Liver (tissue), 9 donors: ENCODE measurements around the gene ATF1. TPM values are rescaled to one million over a fixed set of nuclear protein-coding genes. Genes with fewer than 3 reads are reported as not detected.

ENCODE experiments used
- DNase-seq: peaks from one replicate; pipeline ENCODE4 v3.0.0-alpha.2; 2017; ENCODE audit warnings: low spot score
- H3K27ac ChIP-seq, 2 donors: one replicate each; pipeline ENCODE4 v1.7.0; 2013; ENCODE audit warnings: inconsistent platforms in 2 of 2, low read length in 2 of 2, control low read depth in 1 of 2, low read depth in 1 of 2, mild to moderate bottlenecking in 1 of 2
- H3K27me3 ChIP-seq, 4 donors: one replicate each; pipeline versions ENCODE4 v1.6.1 to v1.7.0; 2013; ENCODE audit warnings: low read length in 3 of 4, inconsistent platforms in 1 of 4, mild to moderate bottlenecking in 1 of 4, moderate library complexity in 1 of 4; ENCODE audit not compliant: control insufficient read depth in 4 of 4, insufficient read depth in 4 of 4
- H3K36me3 ChIP-seq, 4 donors: one replicate each; pipeline versions ENCODE4 v1.6.1 to v1.7.0; 2013; ENCODE audit warnings: low read length in 3 of 4, mild to moderate bottlenecking in 3 of 4, low read depth in 1 of 4, moderate library complexity in 1 of 4; ENCODE audit not compliant: control insufficient read depth in 4 of 4, insufficient read depth in 3 of 4
- H3K4me1 ChIP-seq, 4 donors: one replicate each; pipeline versions ENCODE4 v1.6.1 to v1.7.0; 2013; ENCODE audit warnings: low read length in 3 of 4, mild to moderate bottlenecking in 3 of 4, moderate library complexity in 1 of 4; ENCODE audit not compliant: control insufficient read depth in 4 of 4, insufficient read depth in 4 of 4
- H3K4me3 ChIP-seq, 3 donors: one replicate each; pipeline versions ENCODE4 v1.6.1 to v1.7.0; 2013; ENCODE audit warnings: low read length in 3 of 3, control low read depth in 1 of 3, low read depth in 1 of 3, mild to moderate bottlenecking in 1 of 3
- H3K9ac ChIP-seq, 2 donors: one replicate each; pipeline ENCODE4 v1.7.0; 2013; ENCODE audit warnings: low read length in 2 of 2, mild to moderate bottlenecking in 2 of 2, moderate library complexity in 2 of 2, control low read depth in 1 of 2, low read depth in 1 of 2
- H3K9me3 ChIP-seq, 4 donors: one replicate each; pipeline versions ENCODE4 v1.6.1 to v1.7.0; 2013; ENCODE audit warnings: low read length in 3 of 4; ENCODE audit not compliant: control insufficient read depth in 4 of 4
- ATF3 ChIP-seq: IDR thresholded peaks from 2 replicates; pipeline ENCODE4 v1.6.1; 2016; ENCODE audit warnings: antibody characterized with exemption
- CTCF ChIP-seq: fragments of 150-350 bp; IDR thresholded peaks from 2 replicates; pipeline ENCODE4 v1.5.1; 2017; ENCODE audit warnings: improper control_type of control experiment, low read depth, low read length; ENCODE audit not compliant: missing input control
- EGR1 ChIP-seq, 2 donors: IDR thresholded peaks; 2 replicates each; pipeline ENCODE4 v1.6.1; 2016 to 2018; ENCODE audit warnings: antibody characterized with exemption in 2 of 2, low read depth in 2 of 2
- FOXA1 ChIP-seq: IDR thresholded peaks from 2 replicates; pipeline ENCODE4 v1.6.1; 2016; ENCODE audit warnings: antibody characterized with exemption
- FOXA2 ChIP-seq: IDR thresholded peaks from 2 replicates; pipeline ENCODE4 v1.6.1; 2016; ENCODE audit warnings: antibody characterized with exemption
- GABPA ChIP-seq, 2 donors: IDR thresholded peaks in 1 of 2; conservative IDR thresholded peaks in 1 of 2; 2 replicates each; pipeline ENCODE4 v1.6.1; 2016; ENCODE audit warnings: antibody characterized with exemption in 2 of 2, mild to moderate bottlenecking in 1 of 2, moderate library complexity in 1 of 2
- HNF4A ChIP-seq, 2 donors: conservative IDR thresholded peaks; 2 replicates each; pipeline ENCODE4 v1.6.1; 2016; ENCODE audit warnings: antibody characterized with exemption in 2 of 2, mild to moderate bottlenecking in 2 of 2
- HNF4G ChIP-seq: IDR thresholded peaks from 2 replicates; pipeline ENCODE4 v1.6.1; 2016; ENCODE audit warnings: antibody characterized with exemption
- JUND ChIP-seq, 2 donors: IDR thresholded peaks; 2 replicates each; pipeline ENCODE4 v1.6.1; 2016; ENCODE audit warnings: antibody characterized with exemption in 2 of 2
- MAX ChIP-seq: IDR thresholded peaks from 2 replicates; pipeline ENCODE4 v1.6.1; 2016; ENCODE audit warnings: antibody characterized with exemption
- NR2F2 ChIP-seq: IDR thresholded peaks from 2 replicates; pipeline ENCODE4 v1.6.1; 2016; ENCODE audit warnings: antibody characterized with exemption
- RAD21 ChIP-seq, 2 donors: IDR thresholded peaks; 2 replicates each; pipeline ENCODE4 v1.6.1; 2016; ENCODE audit warnings: antibody characterized with exemption in 2 of 2, mild to moderate bottlenecking in 2 of 2
- REST ChIP-seq: IDR thresholded peaks from 2 replicates; pipeline ENCODE4 v1.6.1; 2016; ENCODE audit warnings: antibody characterized with exemption, mild to moderate bottlenecking
- RXRA ChIP-seq, 2 donors: IDR thresholded peaks; 2 replicates each; pipeline ENCODE4 v1.6.1; 2017 to 2018; ENCODE audit warnings: antibody characterized with exemption in 2 of 2, mild to moderate bottlenecking in 1 of 2
- SP1 ChIP-seq: IDR thresholded peaks from 2 replicates; pipeline ENCODE4 v1.6.1; 2018; ENCODE audit warnings: antibody characterized with exemption, mild to moderate bottlenecking
- TAF1 ChIP-seq: conservative IDR thresholded peaks from 2 replicates; pipeline ENCODE4 v1.6.1; 2016; ENCODE audit warnings: antibody characterized with exemption, mild to moderate bottlenecking
- YY1 ChIP-seq: IDR thresholded peaks from 2 replicates; pipeline ENCODE4 v1.6.1; 2016; ENCODE audit warnings: antibody characterized with exemption, mild to moderate bottlenecking
- ZBTB33 ChIP-seq: IDR thresholded peaks from 2 replicates; pipeline ENCODE4 v1.6.1; 2016; ENCODE audit warnings: antibody characterized with exemption
- WGBS: extraction: QIAGEN DNeasy Blood & Tissue Kit; methylation state at CpG from one replicate; pipeline ENCODE4 v1.1.7; 2013; 5-methylcytosine and 5-hydroxymethylcytosine counted together
- polyA plus RNA-seq, 2 donors: library from polyadenylated mRNA; stranded (reverse) in 1 of 2; unstranded in 1 of 2; fragments of 200-250 nt in 1 of 2; fragments of >200 nt in 1 of 2; fragmentation: Nextera tagmentation in 1 of 2; extraction: Ambion mirVana in 1 of 2; gene quantifications; one replicate each; pipeline versions ENCODE4 v1.2.1 to v1.2.3, GENCODE V29; 2013 to 2015
- total RNA-seq, 2 donors: library from RNA; depleted of rRNA; stranded (reverse); fragments of >200 nt; gene quantifications; one replicate each; pipeline ENCODE4 v1.2.3, GENCODE V29; 2014
- donor health status: healthy.
- donor health status: healthy.
- donor health status: healthy.
- donor health status: healthy.
- donor health status: healthy.

ATF1 gene
- total and polyA plus RNA-seq, 4 donors = 6.3 to 17.0 (median 8.3) TPM

- H3K36me3 ChIP-seq = peaks cover 13 to 51% (median 43%) of the 10 kb centered on the region in 4 donors
- no peak overlapping the region for H3K27ac ChIP-seq
- TF ChIP-seq ZBTB33 (no peak), MAX (no peak)
- peaks cover 0 to 12% (median 4%) of the 10 kb centered on the region in 4 donors for H3K4me1 ChIP-seq
- DNase-seq = no peak
- no peaks in the 10 kb centered on the region for H3K9me3 ChIP-seq
- H3K27me3 ChIP-seq = no peaks in the 10 kb centered on the region
- no peak overlapping the region for H3K9ac ChIP-seq
- H3K4me3 ChIP-seq = no peak overlapping the region
- WGBS = over 99% methylated on average over 2 of the region's 2 CpGs
Observed at GRCh38 chr12:50718760-50719159, 45.1 kb upstream of the ATF1 start.

- Histone ChIP-seq H3K27ac (no peak overlapping the region), H3K4me1 (peaks cover 0 to 17% (median 3%) of the 10 kb centered on the region in 4 donors), H3K4me3 (no peak overlapping the region), H3K27me3 (no peaks in the 10 kb centered on the region), H3K36me3 (peaks cover 12 to 57% (median 41%) of the 10 kb centered on the region in 4 donors), H3K9ac (no peak overlapping the region), H3K9me3 (no peaks in the 10 kb centered on the region)
- no peak for TF ChIP-seq REST
- no peak for TF ChIP-seq RAD21 (IDR thresholded peaks at IDR 0.05)
- TF ChIP-seq MAX = no peak
- no peak for TF ChIP-seq GABPA (IDR thresholded peaks at IDR 0.05 in 1 of 2, conservative IDR thresholded peaks at IDR 0.05 in 1 of 2)
- TF ChIP-seq ZBTB33 = no peak
- TF ChIP-seq EGR1 (IDR thresholded peaks at IDR 0.05; ENCODE audit: low read depth in 2 of 2) = no peak
- TF ChIP-seq YY1 = no peak
- TF ChIP-seq ATF3 = no peak
- no peak for TF ChIP-seq RXRA (IDR thresholded peaks at IDR 0.05)
- no peak for TF ChIP-seq TAF1
- no peak for TF ChIP-seq NR2F2
- TF ChIP-seq JUND (IDR thresholded peaks at IDR 0.05) = no peak
- no peak for TF ChIP-seq CTCF
- TF ChIP-seq HNF4A (conservative IDR thresholded peaks at IDR 0.05) = no peak
- TF ChIP-seq SP1 = no peak
- TF ChIP-seq HNF4G = no peak
- no peak for TF ChIP-seq FOXA1
- TF ChIP-seq FOXA2 = no peak
- DNase-seq = no peak
- 93% methylated on average over 3 of the region's 3 CpGs for WGBS
Observed at GRCh38 chr12:50720085-50720484, 43.8 kb upstream of the ATF1 start.
